PC-3 (cell line): ENCODE data around the gene SELENOT. TPM values are rescaled to one million over a fixed set of nuclear protein-coding genes. Genes with fewer than 3 reads are reported as not detected.
"Not testable (repeated sequence)": the region's sequence is repeated elsewhere in the genome, so short reads cannot be mapped to it uniquely, and the experiment has no call there.

Experiments used
- ATAC-seq: fragments of 200-7000 bp; cut with Tn5 transposase; 2 replicates; pipeline ENCODE4 v1.9.1; 2020; ENCODE audit warnings: mild to moderate bottlenecking, moderate library complexity
- BruUV-seq: library from RNA; stranded (reverse); fragments of 400-500 nt; replicated peaks from 2 replicates; lab custom pipeline; 2021; lab: Mats Ljungman, UMichigan
- CTCF ChIA-PET: fragments of 300-600 bp; sonication (Branson Sonifier 250); formaldehyde crosslinking; loops from one replicate; lab custom pipeline; 2022; ENCODE audit warnings: antibody characterized with exemption; lab: Charles Lee
- POLR2A ChIA-PET: fragments of 300-600 bp; sonication (Branson Sonifier 250); formaldehyde crosslinking; loops from one replicate; lab custom pipeline; 2022; ENCODE audit warnings: antibody characterized with exemption; ENCODE audit not compliant: unreplicated experiment; lab: Charles Lee
- DNase-seq: peaks from one replicate; pipeline ENCODE4 v3.0.0-alpha.2; 2015
- H2AFZ ChIP-seq: fragments of 300-600 bp; sonication (generic); 2 replicates; pipeline ENCODE4 v1.6.0; 2016; ENCODE audit warnings: antibody characterized with exemption, low read length
- H3F3A ChIP-seq: fragments of 300-600 bp; sonication (generic); one replicate; pipeline ENCODE4 v1.6.0; 2017; ENCODE audit warnings: antibody characterized with exemption, low read length, control low read depth, mild to moderate bottlenecking; ENCODE audit not compliant: unreplicated experiment
- H3K27ac ChIP-seq: fragments of 300-600 bp; sonication (generic); 2 replicates; pipeline ENCODE4 v1.5.1; 2016; ENCODE audit warnings: mild to moderate bottlenecking, low read length
- H3K27me3 ChIP-seq: fragments of 300-600 bp; sonication (generic); 2 replicates; pipeline ENCODE4 v1.6.1; 2016; ENCODE audit warnings: low read length, mixed read lengths
- H3K36me3 ChIP-seq: fragments of 300-600 bp; sonication (generic); 2 replicates; pipeline ENCODE4 v1.6.1; 2016; ENCODE audit warnings: low read depth, mixed run types, low read length, mixed read lengths
- H3K4me1 ChIP-seq: fragments of 300-600 bp; sonication (generic); 2 replicates; pipeline ENCODE4 v1.5.1; 2016; ENCODE audit warnings: low read length; ENCODE audit not compliant: insufficient read depth
- H3K4me2 ChIP-seq: fragments of 300-600 bp; sonication (generic); 2 replicates; pipeline ENCODE4 v1.6.0; 2016; ENCODE audit warnings: low read length
- H3K4me3 ChIP-seq: fragments of 300-600 bp; sonication (generic); 2 replicates; pipeline ENCODE4 v1.5.1; 2016; ENCODE audit warnings: mild to moderate bottlenecking, low read length, mixed read lengths
- H3K79me2 ChIP-seq: fragments of 300-600 bp; sonication (generic); 2 replicates; pipeline ENCODE4 v1.6.1; 2017; ENCODE audit warnings: low read length, mixed read lengths
- H3K9ac ChIP-seq: fragments of 300-600 bp; sonication (generic); 2 replicates; pipeline ENCODE4 v1.6.0; 2016; ENCODE audit warnings: mild to moderate bottlenecking, low read length
- H3K9me2 ChIP-seq: fragments of 300-600 bp; sonication (generic); replicated peaks from 2 replicates; pipeline ENCODE4 v1.6.1; 2016; ENCODE audit warnings: mixed run types, low read length, mixed read lengths
- H3K9me3 ChIP-seq: fragments of 300-600 bp; sonication (generic); 2 replicates; pipeline ENCODE4 v1.6.1; 2016; ENCODE audit warnings: low read length, mixed read lengths
- H4K20me1 ChIP-seq: fragments of 300-600 bp; sonication (generic); 2 replicates; pipeline ENCODE4 v1.6.1; 2016; ENCODE audit warnings: low read length, mixed read lengths
- EZH2 ChIP-seq: fragments of 300-600 bp; sonication (generic); IDR thresholded peaks from one replicate; pipeline ENCODE4 v1.6.1; 2017; ENCODE audit warnings: antibody characterized with exemption, mild to moderate bottlenecking, low read length; ENCODE audit not compliant: unreplicated experiment
- EZH2phosphoT487 ChIP-seq: fragments of 300-600 bp; sonication (generic); IDR thresholded peaks from 2 replicates; pipeline ENCODE4 v1.6.1; 2018; ENCODE audit warnings: mild to moderate bottlenecking, antibody characterized with exemption, low read length, borderline replicate concordance
- intact Hi-C: fragments of 100-400 bp; cut with micrococcal nuclease; formaldehyde crosslinking; loops from 2 replicates; pipeline ENCODE4 v1.9.0; 2023
- total RNA-seq: library from RNA; depleted of rRNA; stranded (reverse); fragments of >200 nt; gene quantifications from 2 replicates; pipeline ENCODE4 v1.2.3, GENCODE V29; 2014
- TF ChIP-seq, protein P1 (sequence below): fragments of 300-600 bp; sonication (generic); conservative IDR thresholded peaks from 2 replicates; pipeline ENCODE4 v1.5.1; 2017; ENCODE audit warnings: antibody characterized with exemption, low read depth, mild to moderate bottlenecking, low read length

Gene SELENOT
- total RNA-seq, 1 experiment from 2014 or later: 109 TPM

DNA sequence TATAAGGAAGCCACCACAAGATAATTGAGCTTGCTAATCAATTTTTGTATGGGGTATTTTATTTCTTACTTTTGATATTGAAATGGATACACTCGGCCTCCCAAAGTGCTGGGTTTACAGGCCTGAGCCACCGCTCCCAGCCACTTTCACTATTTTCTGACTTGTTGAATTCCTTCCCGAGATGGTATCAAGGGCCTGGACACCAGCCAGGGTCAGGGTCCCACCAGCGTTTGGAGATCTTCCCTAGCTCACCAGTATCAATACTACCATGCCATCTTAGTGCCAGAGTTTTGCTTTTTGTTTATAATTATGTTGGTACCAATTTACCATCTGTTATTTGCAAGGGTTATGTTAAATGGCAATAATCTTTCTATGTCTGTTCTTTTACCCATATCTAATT, 5.5 kb upstream of the SELENOT start:
- Histone ChIP-seq H3K4me1 (peaks cover 43% of the 10 kb centered on the region), H3K27me3 (no peaks in the 10 kb centered on the region), H2AFZ (no peak overlapping the region), H4K20me1 (no peaks in the 10 kb centered on the region), H3K27ac (no peak overlapping the region), H3K9ac (no peak overlapping the region), H3K9me3 (no peaks in the 10 kb centered on the region), H3K4me2 (0 out of 2 replicates have a peak overlapping the region, but pooled peaks have one; percentile 94), H3K79me2 (peaks cover 93% of the 10 kb centered on the region), H3K9me2 (no peaks in the 10 kb centered on the region), H3K36me3 (no peaks in the 10 kb centered on the region; the same call in 1 of the 2 replicates), H3K4me3 (no peak overlapping the region), H3F3A (peaks cover 15% of the 10 kb centered on the region)
- no peak for TF ChIP-seq EZH2phosphoT487
- no peak for TF ChIP-seq EZH2
- TF ChIP-seq, protein P1, sequence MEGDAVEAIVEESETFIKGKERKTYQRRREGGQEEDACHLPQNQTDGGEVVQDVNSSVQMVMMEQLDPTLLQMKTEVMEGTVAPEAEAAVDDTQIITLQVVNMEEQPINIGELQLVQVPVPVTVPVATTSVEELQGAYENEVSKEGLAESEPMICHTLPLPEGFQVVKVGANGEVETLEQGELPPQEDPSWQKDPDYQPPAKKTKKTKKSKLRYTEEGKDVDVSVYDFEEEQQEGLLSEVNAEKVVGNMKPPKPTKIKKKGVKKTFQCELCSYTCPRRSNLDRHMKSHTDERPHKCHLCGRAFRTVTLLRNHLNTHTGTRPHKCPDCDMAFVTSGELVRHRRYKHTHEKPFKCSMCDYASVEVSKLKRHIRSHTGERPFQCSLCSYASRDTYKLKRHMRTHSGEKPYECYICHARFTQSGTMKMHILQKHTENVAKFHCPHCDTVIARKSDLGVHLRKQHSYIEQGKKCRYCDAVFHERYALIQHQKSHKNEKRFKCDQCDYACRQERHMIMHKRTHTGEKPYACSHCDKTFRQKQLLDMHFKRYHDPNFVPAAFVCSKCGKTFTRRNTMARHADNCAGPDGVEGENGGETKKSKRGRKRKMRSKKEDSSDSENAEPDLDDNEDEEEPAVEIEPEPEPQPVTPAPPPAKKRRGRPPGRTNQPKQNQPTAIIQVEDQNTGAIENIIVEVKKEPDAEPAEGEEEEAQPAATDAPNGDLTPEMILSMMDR: no peak
- no peak for DNase-seq
- intact Hi-C loops: no loop called here
- no TSS peak for BruUV-seq
- no peak for ATAC-seq
- ChIA-PET POLR2A (no interaction called here), CTCF (no interaction called here)

DNA sequence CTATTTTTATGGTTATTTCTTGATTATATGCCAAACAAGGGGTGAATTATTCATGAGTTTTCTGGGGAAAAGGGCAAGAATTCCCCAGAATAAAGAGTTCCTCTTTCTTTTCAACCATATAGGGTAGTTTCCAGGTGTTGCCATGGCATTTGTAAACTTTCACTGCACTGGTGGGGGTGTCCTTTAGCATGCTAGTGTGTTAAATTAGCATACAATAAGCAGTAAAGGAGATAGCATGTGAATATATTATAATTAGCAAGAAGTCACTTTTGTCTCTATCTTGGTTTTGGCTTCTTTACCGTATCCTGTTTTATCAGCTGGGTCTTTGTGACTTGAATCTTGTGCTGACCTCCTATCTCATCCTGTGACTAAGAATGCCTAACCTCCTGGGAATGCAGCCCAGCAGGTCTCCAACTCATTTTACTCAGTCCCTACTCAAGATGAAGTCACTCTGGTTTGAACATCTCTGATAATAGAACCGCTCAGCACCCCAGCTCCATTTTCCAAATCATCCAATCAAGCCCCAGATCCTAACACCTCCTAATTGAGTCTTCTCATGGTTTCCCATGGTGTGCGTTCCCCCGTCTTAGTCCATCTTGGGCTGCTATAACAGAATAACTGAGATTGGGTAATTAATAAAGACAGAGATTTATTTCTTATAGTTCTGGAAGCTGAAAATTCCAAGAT, 3.4 kb upstream of the SELENOT start:
- peaks cover 15% of the 10 kb centered on the region for H3F3A ChIP-seq
- no peaks in the 10 kb centered on the region for H3K9me2 ChIP-seq
- DNase-seq (peak; percentile 96), ATAC-seq (peak; percentile 52)
- H3K79me2 ChIP-seq: peaks cover 92% of the 10 kb centered on the region
- H4K20me1 ChIP-seq: peaks cover 12% of the 10 kb centered on the region
- TF ChIP-seq, protein P1: no peak
- no peak for TF ChIP-seq EZH2
- TF ChIP-seq EZH2phosphoT487: no peak
- no peaks in the 10 kb centered on the region for H3K36me3 ChIP-seq
- H3K4me2 ChIP-seq: peak overlapping the region; percentile 94
- no TSS peak for BruUV-seq
- H3K4me3 ChIP-seq: peak overlapping the region; percentile 94
- peaks cover 43% of the 10 kb centered on the region for H3K4me1 ChIP-seq
- H2AFZ ChIP-seq: no peak overlapping the region
- no peaks in the 10 kb centered on the region for H3K9me3 ChIP-seq
- intact Hi-C loops: loop anchor here (5.0 kb wide), 1 partner anchor 103 kb away; the partner anchor contains the start of gene ERICH6
- CTCF ChIA-PET: no interaction called here
- H3K9ac ChIP-seq: peak overlapping the region; percentile 73
- POLR2A ChIA-PET: interaction anchor here (0.6 kb wide), 1 partner anchor 1045 kb away, joined by 4 read pairs; no protein-coding TSS in a partner anchor
- H3K27ac ChIP-seq: peak overlapping the region; percentile 94
- no peaks in the 10 kb centered on the region for H3K27me3 ChIP-seq

DNA sequence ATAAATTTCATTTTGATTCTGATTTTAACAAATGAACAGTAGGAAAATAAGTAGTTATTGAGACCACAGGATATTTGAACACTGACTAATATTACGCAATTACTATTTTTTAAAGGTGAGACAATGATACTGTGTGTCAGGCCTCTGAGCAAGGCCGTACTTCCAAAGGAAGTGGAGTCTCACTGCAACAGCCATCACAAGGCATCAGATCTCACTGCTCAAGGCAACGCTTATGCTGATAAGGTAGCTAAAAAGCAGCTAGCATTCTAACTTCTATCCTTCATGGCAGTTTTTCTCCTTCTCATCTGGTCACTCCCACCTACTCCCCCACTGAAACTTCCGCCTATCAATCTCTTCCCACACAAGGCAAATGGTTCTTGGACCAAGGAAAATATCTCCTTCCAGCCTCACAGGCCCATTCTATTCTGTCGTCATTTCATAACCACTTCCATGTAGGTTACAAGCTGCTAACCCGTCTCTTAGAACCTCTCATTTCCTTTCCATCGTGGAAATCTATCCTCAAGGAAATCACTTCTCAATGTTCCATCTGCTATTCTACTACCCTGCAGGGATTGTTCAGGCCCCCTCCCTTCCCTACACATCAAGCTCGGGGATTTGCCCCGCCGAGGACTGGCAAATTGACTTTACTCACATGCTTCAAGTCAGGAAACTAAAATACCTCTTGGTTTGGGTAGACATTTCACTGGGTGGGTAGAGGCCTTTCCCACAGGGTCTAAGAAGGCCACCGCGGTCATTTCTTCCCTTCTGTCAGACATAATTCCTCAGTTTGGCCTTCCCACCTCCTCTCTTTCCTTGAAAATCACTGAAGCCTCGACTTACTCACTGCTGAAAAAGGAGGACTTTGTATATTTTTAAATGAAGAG, 2.2 kb upstream of the SELENOT start:
- DNase-seq (peak; percentile 79), ATAC-seq (peak; percentile 13; the same call in 1 of the 2 replicates)
- intact Hi-C loops: loop anchor here (5.0 kb wide), 1 partner anchor 101 kb away; the partner anchor contains the start of gene ERICH6
- H3K36me3 ChIP-seq, CTCF ChIA-PET, H3K9me3 ChIP-seq, H3K9me2 ChIP-seq, H3K27me3 ChIP-seq: not testable (repeated sequence)
- Histone ChIP-seq H2AFZ (peak overlapping the region; percentile 4; the same call in 1 of the 2 replicates), H3K4me3 (peak overlapping the region; percentile 94), H3K4me2 (peak overlapping the region; percentile 94), H3K27ac (peak overlapping the region; percentile 94), H3K9ac (peak overlapping the region; percentile 73), H3F3A (peaks cover 15% of the 10 kb centered on the region), H3K4me1 (peaks cover 48% of the 10 kb centered on the region), H3K79me2 (peaks cover 92% of the 10 kb centered on the region), H4K20me1 (peaks cover 17% of the 10 kb centered on the region)
- POLR2A ChIA-PET: interaction anchor here (0.7 kb wide), 1 partner anchor 420 kb away, joined by 4 read pairs; no protein-coding TSS in a partner anchor
- TSS peak; percentile 5 for BruUV-seq
